ENCODE data around the gene PFKP. TPM values are rescaled to one million over a fixed set of nuclear protein-coding genes. Genes with fewer than 3 reads are reported as not detected.

Gene PFKP
- 10 to 100 TPM; 17.4 to 39.6 TPM for total RNA-seq

DNA sequence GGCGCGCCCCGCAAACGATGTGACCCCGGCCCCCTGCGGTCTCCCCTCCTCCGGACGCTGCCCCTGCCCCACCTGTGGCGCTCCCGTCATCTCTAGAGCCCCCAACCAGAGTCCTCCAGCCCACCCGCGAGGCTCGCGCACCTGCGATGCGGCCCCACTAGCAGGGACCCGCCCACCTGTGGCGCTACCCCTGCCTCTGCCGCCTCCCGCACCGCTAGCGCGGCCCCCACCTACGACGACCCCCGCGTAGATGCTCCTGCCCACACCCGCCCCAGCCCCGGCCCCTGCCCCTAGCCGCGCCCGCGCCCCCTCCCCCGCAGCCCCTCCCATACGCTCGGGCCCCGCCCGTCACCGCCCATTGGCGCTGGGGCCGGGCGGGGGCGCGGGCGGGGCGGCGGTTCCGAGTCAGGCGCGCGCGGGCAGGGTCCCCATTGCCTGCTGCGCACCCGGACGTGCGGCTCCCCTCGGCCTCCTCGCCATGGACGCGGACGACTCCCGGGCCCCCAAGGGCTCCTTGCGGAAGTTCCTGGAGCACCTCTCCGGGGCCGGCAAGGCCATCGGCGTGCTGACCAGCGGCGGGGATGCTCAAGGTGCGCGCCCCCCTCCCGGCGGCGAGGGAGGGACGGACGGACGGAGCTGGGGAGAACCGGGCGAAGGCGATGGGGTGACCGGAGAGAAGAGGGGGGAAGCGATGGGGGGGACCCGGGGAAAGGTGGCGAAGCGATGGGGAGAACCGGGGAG lies at the start of gene PFKP:
Gene PFKP (plus strand): TSS at position 431 of the 741 bp plus-strand sequence. CDS start 48 bp downstream, at position 479.
- Histone ChIP-seq H3K4me1 (peaks cover 26% of the 10 kb centered on the region), H3K27me3 (peaks cover 0 to 12% of the 10 kb centered on the region in 2 donors), H3K9me3 (no peaks in the 10 kb centered on the region), H3K27ac (peak within 1 kb of the TSS; percentile 0 to 79 (median 68)), H3K36me3 (replicated peaks in 1 of 2; ENCODE audit: insufficient read depth in 1 of 2, low read depth in 2 of 2) (no peaks in the 10 kb centered on the region), H3K4me3 (peak within 1 kb of the TSS; percentile 5 to 52)
- intact Hi-C loops (cut with DNase I): no loop called here
- 2 to 3% methylated on average over 15 to 71 of the region's 86 CpGs for WGBS, 2 donors
- TF ChIP-seq POLR2A (IDR thresholded peaks at IDR 0.05): peak; percentile 55 to 68 (median 57)
- TF ChIP-seq, protein P1, sequence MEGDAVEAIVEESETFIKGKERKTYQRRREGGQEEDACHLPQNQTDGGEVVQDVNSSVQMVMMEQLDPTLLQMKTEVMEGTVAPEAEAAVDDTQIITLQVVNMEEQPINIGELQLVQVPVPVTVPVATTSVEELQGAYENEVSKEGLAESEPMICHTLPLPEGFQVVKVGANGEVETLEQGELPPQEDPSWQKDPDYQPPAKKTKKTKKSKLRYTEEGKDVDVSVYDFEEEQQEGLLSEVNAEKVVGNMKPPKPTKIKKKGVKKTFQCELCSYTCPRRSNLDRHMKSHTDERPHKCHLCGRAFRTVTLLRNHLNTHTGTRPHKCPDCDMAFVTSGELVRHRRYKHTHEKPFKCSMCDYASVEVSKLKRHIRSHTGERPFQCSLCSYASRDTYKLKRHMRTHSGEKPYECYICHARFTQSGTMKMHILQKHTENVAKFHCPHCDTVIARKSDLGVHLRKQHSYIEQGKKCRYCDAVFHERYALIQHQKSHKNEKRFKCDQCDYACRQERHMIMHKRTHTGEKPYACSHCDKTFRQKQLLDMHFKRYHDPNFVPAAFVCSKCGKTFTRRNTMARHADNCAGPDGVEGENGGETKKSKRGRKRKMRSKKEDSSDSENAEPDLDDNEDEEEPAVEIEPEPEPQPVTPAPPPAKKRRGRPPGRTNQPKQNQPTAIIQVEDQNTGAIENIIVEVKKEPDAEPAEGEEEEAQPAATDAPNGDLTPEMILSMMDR (IDR thresholded peaks at IDR 0.05): no peak
- ATAC-seq: peak; percentile 46
- peak in 3 of 4 donors; percentile 22 to 46 (median 38) for DNase-seq

DNA sequence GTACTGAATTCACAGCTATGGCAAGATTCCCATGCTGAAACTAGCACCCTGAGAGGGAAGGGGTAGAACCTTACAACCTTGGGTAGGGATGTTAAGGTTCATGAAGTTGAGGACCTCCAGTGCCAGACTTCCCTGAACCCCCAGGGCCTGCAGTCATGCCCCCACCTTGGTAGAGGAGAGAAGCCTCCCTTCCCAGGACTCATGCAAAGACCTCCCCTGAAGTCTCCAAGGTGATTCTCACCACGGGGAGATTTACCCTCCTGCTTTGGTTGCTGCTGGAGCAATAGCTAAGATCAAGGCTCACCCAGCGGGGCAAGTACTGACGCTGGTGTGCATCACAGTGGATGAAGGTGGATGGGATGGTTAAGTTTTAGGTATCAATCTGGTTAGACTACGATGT lies 49.1 kb upstream of the PFKP start:
- Histone ChIP-seq H3K4me3 (no peak overlapping the region), H3K9me3 (no peaks in the 10 kb centered on the region)

DNA sequence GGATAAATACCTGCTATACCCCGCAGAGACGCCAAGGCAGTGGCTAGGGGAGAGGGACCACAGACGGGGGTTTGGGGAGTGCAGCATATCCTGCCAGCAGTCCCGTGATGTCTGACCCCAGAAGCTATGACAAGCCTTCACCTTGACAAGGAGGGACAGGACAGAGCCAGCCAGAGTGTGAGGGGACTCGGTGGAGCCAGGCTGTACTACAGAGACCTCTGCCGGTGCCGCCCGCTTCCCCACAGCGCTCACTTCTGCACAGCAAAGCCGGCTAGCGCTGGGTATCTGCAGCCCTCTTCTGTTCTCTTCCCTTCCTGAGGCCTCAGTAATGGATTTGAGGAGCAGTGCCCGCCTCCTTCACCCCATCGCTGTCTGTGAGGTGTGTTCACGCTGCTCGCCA lies 47.0 kb upstream of the PFKP start:
- ATAC-seq (no peak), DNase-seq (no peak)
- Histone ChIP-seq H3K9me3 (no peaks in the 10 kb centered on the region), H3K36me3 (replicated peaks in 1 of 2; ENCODE audit: insufficient read depth in 1 of 2, low read depth in 2 of 2) (no peaks in the 10 kb centered on the region), H3K4me1 (no peaks in the 10 kb centered on the region), H3K27ac (no peak overlapping the region), H3K27me3 (peaks cover 0 to 4% of the 10 kb centered on the region in 2 donors), H3K4me3 (no peak overlapping the region)
- intact Hi-C loops (cut with DNase I): no loop called here
- no peak for TF ChIP-seq POLR2A (IDR thresholded peaks at IDR 0.05)
- TF ChIP-seq, protein P1 (IDR thresholded peaks at IDR 0.05): no peak
- WGBS, 2 donors: 79 to 82% methylated on average over 12 to 13 of the region's 15 CpGs

More for the DNA sequence above, 49.1 kb upstream of the PFKP start:
- ATAC-seq: no peak
- no peak for TF ChIP-seq POLR2A (IDR thresholded peaks at IDR 0.05)
- TF ChIP-seq, protein P1 (IDR thresholded peaks at IDR 0.05): no peak
- 65 to 73% methylated on average over 4 of the region's 4 CpGs for WGBS, 2 donors
- no peak for DNase-seq
- no peak overlapping the region for H3K27ac ChIP-seq
- no peaks in the 10 kb centered on the region for H3K27me3 ChIP-seq
- intact Hi-C loops (cut with DNase I): no loop called here
- no peaks in the 10 kb centered on the region for H3K4me1 ChIP-seq
- no peaks in the 10 kb centered on the region for H3K36me3 ChIP-seq (replicated peaks in 1 of 2; ENCODE audit: insufficient read depth in 1 of 2, low read depth in 2 of 2)

DNA sequence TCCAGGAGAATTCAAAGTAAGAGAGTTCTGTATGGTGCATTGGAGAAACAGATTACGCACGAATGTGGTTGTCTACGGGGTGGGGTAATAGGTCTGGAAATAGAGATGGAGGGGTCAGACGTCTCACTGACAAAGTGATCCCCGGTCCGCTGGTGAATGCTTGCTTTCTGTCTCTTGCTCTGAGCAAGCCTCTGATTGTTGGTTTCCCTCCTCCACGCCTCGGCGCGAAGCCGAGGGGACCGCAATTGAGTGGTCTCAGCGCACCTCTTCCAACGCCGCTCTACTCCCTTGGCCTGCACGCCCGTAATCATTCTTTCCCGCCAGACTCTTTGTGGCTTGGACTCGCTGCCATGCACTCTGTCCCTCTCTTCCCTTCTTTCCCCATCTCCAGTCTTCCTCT lies 46.5 kb upstream of the PFKP start:
- Histone ChIP-seq H3K27ac (no peak overlapping the region), H3K36me3 (replicated peaks in 1 of 2; ENCODE audit: insufficient read depth in 1 of 2, low read depth in 2 of 2) (no peaks in the 10 kb centered on the region), H3K27me3 (peaks cover 0 to 4% of the 10 kb centered on the region in 2 donors), H3K4me3 (no peak overlapping the region), H3K4me1 (no peaks in the 10 kb centered on the region), H3K9me3 (no peaks in the 10 kb centered on the region)
- no peak for ATAC-seq
- DNase-seq: no peak
- TF ChIP-seq, protein P1 (IDR thresholded peaks at IDR 0.05): no peak
- TF ChIP-seq POLR2A (IDR thresholded peaks at IDR 0.05): no peak
- intact Hi-C loops (cut with DNase I): no loop called here
- WGBS, 2 donors: 85 to 87% methylated on average over 19 of the region's 19 CpGs

DNA sequence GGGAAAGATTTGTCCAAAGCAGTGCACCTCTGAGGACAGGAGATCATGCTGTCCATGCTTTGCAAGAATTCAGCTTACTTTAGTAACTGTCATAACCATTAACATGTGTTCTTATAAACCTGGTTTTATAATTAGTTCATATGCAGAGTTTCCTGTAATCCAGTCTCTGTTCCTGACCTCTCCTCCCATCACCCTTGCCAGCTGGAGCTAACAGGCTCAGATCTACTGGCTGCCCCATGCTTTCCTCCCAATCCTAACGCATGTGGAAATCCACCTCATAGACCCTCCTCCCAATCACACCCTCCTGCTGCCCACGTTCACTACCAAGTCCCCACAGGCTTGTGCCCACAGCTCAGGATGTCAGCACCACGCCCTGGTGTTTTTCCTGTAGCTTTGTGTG lies 45.3 kb upstream of the PFKP start:
- no peaks in the 10 kb centered on the region for H3K9me3 ChIP-seq
- intact Hi-C loops (cut with DNase I): no loop called here
- H3K27ac ChIP-seq: no peak overlapping the region
- peaks cover 0 to 4% of the 10 kb centered on the region in 2 donors for H3K27me3 ChIP-seq
- TF ChIP-seq, protein P1 (IDR thresholded peaks at IDR 0.05): no peak
- no peak for TF ChIP-seq POLR2A (IDR thresholded peaks at IDR 0.05)
- H3K36me3 ChIP-seq (replicated peaks in 1 of 2; ENCODE audit: insufficient read depth in 1 of 2, low read depth in 2 of 2): no peaks in the 10 kb centered on the region
- ATAC-seq (no peak), DNase-seq (no peak)
- H3K4me1 ChIP-seq: no peaks in the 10 kb centered on the region
- H3K4me3 ChIP-seq: no peak overlapping the region
- WGBS, 2 donors: 39 to 41% methylated on average over 3 of the region's 3 CpGs
